GM12892 (cell line): ENCODE data around the gene ZNF644.

Experiments used
- POLR2A ChIP-seq: IDR thresholded peaks from 2 replicates; pipeline ENCODE4 v1.6.1; 2011; ENCODE audit warnings: low read depth, low read length, control low read depth
- POLR2AphosphoS5 ChIP-seq: IDR thresholded peaks from 2 replicates; pipeline ENCODE4 v1.6.1; 2011; ENCODE audit warnings: low read depth, low read length, control low read depth

- no peak for TF ChIP-seq POLR2AphosphoS5
- TF ChIP-seq POLR2A, result no peak
These were observed 85.1 kb downstream of the ZNF644 start for GRCh38 chr1:90936731-90937130.
